Loucy (cell line): ENCODE data around the gene XYLB.

ENCODE experiments used
- H2AFZ ChIP-seq: fragments of 200-600 bp; sonication (generic); 2 replicates; pipeline ENCODE4 v1.6.0; 2016; ENCODE audit warnings: antibody characterized with exemption, mild to moderate bottlenecking, low read length, moderate library complexity
- H3F3A ChIP-seq: fragments of 200-600 bp; 2 replicates; pipeline ENCODE4 v1.6.0; 2016; ENCODE audit warnings: antibody characterized with exemption, low read depth, mild to moderate bottlenecking
- H3K27me3 ChIP-seq: fragments of 200-600 bp; sonication (generic); 2 replicates; pipeline ENCODE4 v1.6.1; 2014; ENCODE audit warnings: low read length, mild to moderate bottlenecking; ENCODE audit not compliant: insufficient read depth, poor library complexity, severe bottlenecking
- H3K36me3 ChIP-seq: fragments of 200-600 bp; sonication (generic); 2 replicates; pipeline ENCODE4 v1.6.1; 2016; ENCODE audit warnings: low read length; ENCODE audit not compliant: insufficient read depth
- H3K4me1 ChIP-seq: fragments of 200-600 bp; sonication (generic); 2 replicates; pipeline ENCODE4 v1.5.1; 2014; ENCODE audit warnings: low read length, mild to moderate bottlenecking; ENCODE audit not compliant: insufficient read depth, poor library complexity, severe bottlenecking
- H3K4me2 ChIP-seq: fragments of 200-600 bp; sonication (generic); 2 replicates; pipeline ENCODE4 v1.6.0; 2014; ENCODE audit warnings: antibody characterized with exemption, low read length, low read depth, mild to moderate bottlenecking; ENCODE audit not compliant: poor library complexity, severe bottlenecking
- H3K4me3 ChIP-seq: fragments of 200-600 bp; sonication (generic); 2 replicates; pipeline ENCODE4 v1.5.1; 2014; ENCODE audit warnings: low read length, mild to moderate bottlenecking, mixed read lengths; ENCODE audit not compliant: poor library complexity, severe bottlenecking
- H3K79me2 ChIP-seq: fragments of 200-600 bp; sonication (generic); 2 replicates; pipeline ENCODE4 v1.6.1; 2014; ENCODE audit warnings: low read length; ENCODE audit not compliant: insufficient read depth
- H3K9ac ChIP-seq: fragments of 200-600 bp; sonication (generic); 2 replicates; pipeline ENCODE4 v1.6.0; 2014; ENCODE audit warnings: mild to moderate bottlenecking, low read depth, low read length, moderate library complexity; ENCODE audit not compliant: poor library complexity, severe bottlenecking
- H3K9me2 ChIP-seq: fragments of 200-600 bp; sonication (generic); replicated peaks from 2 replicates; pipeline ENCODE4 v1.6.1; 2016; ENCODE audit warnings: low read depth, low read length, mixed read lengths
- H3K9me3 ChIP-seq: fragments of 200-600 bp; sonication (generic); 2 replicates; pipeline ENCODE4 v1.6.1; 2014; ENCODE audit warnings: mild to moderate bottlenecking, antibody characterized with exemption, low read length, low read depth; ENCODE audit not compliant: insufficient read depth
- H4K20me1 ChIP-seq: fragments of 200-600 bp; sonication (generic); 2 replicates; pipeline ENCODE4 v1.6.0; 2014; ENCODE audit warnings: antibody characterized with exemption, low read length, mild to moderate bottlenecking; ENCODE audit not compliant: insufficient read depth, poor library complexity, severe bottlenecking
- EZH2phosphoT487 ChIP-seq: fragments of 200-600 bp; IDR thresholded peaks from 2 replicates; pipeline ENCODE4 v1.6.1; 2018; ENCODE audit warnings: antibody characterized with exemption, mild to moderate bottlenecking, moderate library complexity, borderline replicate concordance
- TF ChIP-seq, protein P1 (sequence below): fragments of 200-600 bp; sonication (generic); conservative IDR thresholded peaks from 2 replicates; pipeline ENCODE4 v1.5.1; 2014; ENCODE audit warnings: mild to moderate bottlenecking, antibody characterized with exemption, low read length

XYLB gene

DNA sequence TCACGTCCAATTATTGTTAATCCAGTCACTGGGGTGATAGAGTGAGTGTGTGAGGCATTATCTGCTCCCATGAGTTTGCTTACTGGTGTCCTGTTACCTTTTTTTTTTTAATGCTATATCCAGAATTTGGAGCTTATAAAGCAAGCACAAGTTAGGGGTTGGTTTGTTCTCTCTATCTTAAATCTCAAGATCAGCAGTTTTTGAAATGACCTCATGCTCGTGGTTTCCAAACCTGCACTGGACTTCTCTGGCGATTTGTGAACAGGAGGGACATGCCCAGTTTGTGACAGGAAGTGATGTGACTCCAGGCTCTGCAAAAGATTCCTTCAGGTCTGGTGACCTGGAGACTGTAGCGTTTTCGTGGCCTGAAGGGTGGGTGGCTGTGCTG lies 25.6 kb downstream of the XYLB start:
- Histone ChIP-seq H3K9me2 (no peaks in the 10 kb centered on the region), H3K4me3 (no peak overlapping the region), H3K79me2 (no peaks in the 10 kb centered on the region), H3K36me3 (peaks cover 49% of the 10 kb centered on the region; the same call in 1 of the 2 replicates), H3K4me2 (no peak overlapping the region), H3K9ac (no peak overlapping the region), H3F3A (no peaks in the 10 kb centered on the region), H3K9me3 (peaks cover 4% of the 10 kb centered on the region; the same call in 1 of the 2 replicates), H3K27me3 (no peaks in the 10 kb centered on the region), H3K4me1 (peaks cover 15% of the 10 kb centered on the region), H4K20me1 (no peaks in the 10 kb centered on the region), H2AFZ (no peak overlapping the region)
- TF ChIP-seq, protein P1, sequence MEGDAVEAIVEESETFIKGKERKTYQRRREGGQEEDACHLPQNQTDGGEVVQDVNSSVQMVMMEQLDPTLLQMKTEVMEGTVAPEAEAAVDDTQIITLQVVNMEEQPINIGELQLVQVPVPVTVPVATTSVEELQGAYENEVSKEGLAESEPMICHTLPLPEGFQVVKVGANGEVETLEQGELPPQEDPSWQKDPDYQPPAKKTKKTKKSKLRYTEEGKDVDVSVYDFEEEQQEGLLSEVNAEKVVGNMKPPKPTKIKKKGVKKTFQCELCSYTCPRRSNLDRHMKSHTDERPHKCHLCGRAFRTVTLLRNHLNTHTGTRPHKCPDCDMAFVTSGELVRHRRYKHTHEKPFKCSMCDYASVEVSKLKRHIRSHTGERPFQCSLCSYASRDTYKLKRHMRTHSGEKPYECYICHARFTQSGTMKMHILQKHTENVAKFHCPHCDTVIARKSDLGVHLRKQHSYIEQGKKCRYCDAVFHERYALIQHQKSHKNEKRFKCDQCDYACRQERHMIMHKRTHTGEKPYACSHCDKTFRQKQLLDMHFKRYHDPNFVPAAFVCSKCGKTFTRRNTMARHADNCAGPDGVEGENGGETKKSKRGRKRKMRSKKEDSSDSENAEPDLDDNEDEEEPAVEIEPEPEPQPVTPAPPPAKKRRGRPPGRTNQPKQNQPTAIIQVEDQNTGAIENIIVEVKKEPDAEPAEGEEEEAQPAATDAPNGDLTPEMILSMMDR, result no peak
- no peak for TF ChIP-seq EZH2phosphoT487

DNA sequence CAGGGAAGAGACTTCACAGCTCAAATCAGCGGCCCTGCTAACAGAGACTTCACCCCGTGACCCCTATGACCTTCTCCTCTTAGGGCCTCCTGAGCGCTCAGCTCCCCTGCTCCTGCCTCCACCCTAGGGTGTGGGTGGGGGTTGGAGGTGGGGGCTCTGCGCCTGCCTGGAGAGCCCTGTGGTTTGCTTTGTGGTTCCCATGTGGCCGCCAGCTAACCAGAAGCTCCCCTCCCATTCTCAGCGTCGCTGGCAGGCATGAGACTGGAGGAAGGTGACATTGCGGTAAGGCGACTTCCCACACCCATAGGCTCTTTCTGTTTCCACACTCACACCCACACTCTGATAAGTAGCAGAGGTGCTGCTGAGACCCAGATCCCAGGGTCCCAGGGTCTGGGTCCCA lies 27.6 kb downstream of the XYLB start:
- Histone ChIP-seq H3K4me2 (peak overlapping the region; percentile 3), H3K9me3 (no peaks in the 10 kb centered on the region), H3K9me2 (no peaks in the 10 kb centered on the region), H3K4me3 (no peak overlapping the region), H2AFZ (no peak overlapping the region), H3K27me3 (no peaks in the 10 kb centered on the region), H3K79me2 (no peaks in the 10 kb centered on the region), H3F3A (no peaks in the 10 kb centered on the region), H3K4me1 (peaks cover 15% of the 10 kb centered on the region), H3K9ac (no peak overlapping the region), H4K20me1 (no peaks in the 10 kb centered on the region), H3K36me3 (peaks cover 44% of the 10 kb centered on the region; the same call in 1 of the 2 replicates)
- TF ChIP-seq, protein P1, result no peak
- TF ChIP-seq EZH2phosphoT487, result no peak

DNA sequence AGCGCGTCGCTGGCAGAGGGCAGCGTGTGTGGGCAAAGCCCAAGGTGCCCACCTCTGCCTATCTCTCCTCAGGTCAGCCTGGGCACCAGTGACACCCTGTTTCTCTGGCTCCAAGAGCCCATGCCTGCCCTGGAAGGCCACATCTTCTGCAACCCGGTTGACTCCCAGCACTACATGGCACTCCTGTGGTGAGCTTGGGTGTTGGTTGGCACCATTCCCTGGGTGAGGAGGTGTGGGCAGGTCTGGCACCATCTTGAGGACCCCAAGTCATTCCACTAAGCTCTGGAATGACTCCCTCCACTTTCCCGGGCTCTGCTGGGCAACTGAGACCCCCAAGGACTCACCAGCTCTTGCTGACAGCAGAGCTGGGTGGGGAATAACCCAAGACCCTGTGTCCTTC lies 28.5 kb downstream of the XYLB start:
- Histone ChIP-seq H3K36me3 (peaks cover 44% of the 10 kb centered on the region; the same call in 1 of the 2 replicates), H3K79me2 (no peaks in the 10 kb centered on the region), H3K4me2 (no peak overlapping the region), H3K9me2 (no peaks in the 10 kb centered on the region), H3F3A (no peaks in the 10 kb centered on the region), H3K4me1 (peaks cover 15% of the 10 kb centered on the region), H4K20me1 (no peaks in the 10 kb centered on the region), H2AFZ (no peak overlapping the region), H3K27me3 (no peaks in the 10 kb centered on the region), H3K9ac (no peak overlapping the region), H3K9me3 (no peaks in the 10 kb centered on the region), H3K4me3 (no peak overlapping the region)
- no peak for TF ChIP-seq EZH2phosphoT487
- TF ChIP-seq, protein P1, result peak; percentile 33; the same call in 1 of the 2 replicates
